HG02938 (cell line): ENCODE measurements around the gene SLC47A2.
"Not testable (repeated sequence)": the region's sequence is repeated elsewhere in the genome, so short reads cannot be mapped to it uniquely, and the experiment has no call there.

Experiments
- ATAC-seq: cut with Tn5 transposase; IDR thresholded peaks from one replicate; pipeline ENCODE4 v1.9.1; 2021; ENCODE audit warnings: mild to moderate bottlenecking, moderate library complexity; ENCODE audit not compliant: unreplicated experiment

The SLC47A2 gene

GRCh38 chr17:19709841-19710240 lies 6.5 kb downstream of the SLC47A2 start:
- ATAC-seq = no peak

- ATAC-seq = no peak
Measured at GRCh38 chr17:19708431-19709175, 7.8 kb downstream of the SLC47A2 start.

- no peak for ATAC-seq
Measured at GRCh38 chr17:19707728-19708221, 8.6 kb downstream of the SLC47A2 start.

- ATAC-seq = no peak
Measured at GRCh38 chr17:19706791-19707727, 9.3 kb downstream of the SLC47A2 start.

- no peak for ATAC-seq
Measured at GRCh38 chr17:19705771-19706770, 10.3 kb downstream of the SLC47A2 start.

- ATAC-seq = no peak
Measured at GRCh38 chr17:19705201-19705600, 11.2 kb downstream of the SLC47A2 start.

- ATAC-seq = no peak
Measured at GRCh38 chr17:19703828-19704613, 12.4 kb downstream of the SLC47A2 start.

GRCh38 chr17:19703106-19703827 lies 13.1 kb downstream of the SLC47A2 start:
- ATAC-seq = no peak

GRCh38 chr17:19702217-19702641 lies 14.2 kb downstream of the SLC47A2 start:
- no peak for ATAC-seq

GRCh38 chr17:19686400-19687090 lies 29.8 kb downstream of the SLC47A2 start:
- no peak for ATAC-seq

GRCh38 chr17:19684909-19685580 lies 31.3 kb downstream of the SLC47A2 start:
- ATAC-seq = not testable (repeated sequence)

- ATAC-seq = no peak
Measured at GRCh38 chr17:19683117-19683516, 33.3 kb downstream of the SLC47A2 start.

GRCh38 chr17:19678581-19679453 lies 37.6 kb downstream of the SLC47A2 start:
- ATAC-seq = no peak

GRCh38 chr17:19677736-19678379 lies 38.5 kb downstream of the SLC47A2 start:
- ATAC-seq = no peak

GRCh38 chr17:19676896-19677295 lies 39.5 kb downstream of the SLC47A2 start:
- no peak for ATAC-seq

- ATAC-seq = no peak
Measured at GRCh38 chr17:19673623-19674022, 42.8 kb downstream of the SLC47A2 start.
